BLaER1 (cell line): ENCODE measurements around the gene MAP4K2.

Experiments
- H3K27ac ChIP-seq: shearing (Covaris generic); formaldehyde crosslinking; 2 replicates; pipeline ENCODE4 v1.8.1; 2022
- H3K27me3 ChIP-seq: shearing (Covaris generic); formaldehyde crosslinking; 2 replicates; pipeline ENCODE4 v1.8.1; 2022
- H3K36me3 ChIP-seq: shearing (Covaris generic); formaldehyde crosslinking; 2 replicates; pipeline ENCODE4 v1.8.1; 2022
- H3K4me1 ChIP-seq: shearing (Covaris generic); formaldehyde crosslinking; 2 replicates; pipeline ENCODE4 v1.8.1; 2022
- H3K4me2 ChIP-seq: shearing (Covaris generic); formaldehyde crosslinking; 2 replicates; pipeline ENCODE4 v1.8.1; 2022
- H3K4me3 ChIP-seq: shearing (Covaris generic); formaldehyde crosslinking; 2 replicates; pipeline ENCODE4 v1.8.1; 2022
- H3K9ac ChIP-seq: shearing (Covaris generic); formaldehyde crosslinking; 2 replicates; pipeline ENCODE4 v1.8.1; 2022
- H3K9me3 ChIP-seq: shearing (Covaris generic); formaldehyde crosslinking; 2 replicates; pipeline ENCODE4 v1.8.1; 2022
- H4K20me1 ChIP-seq: shearing (Covaris generic); formaldehyde crosslinking; 2 replicates; pipeline ENCODE4 v1.8.1; 2022
- Cebpa-rat ChIP-seq: shearing (Covaris generic); IDR thresholded peaks from 2 replicates; pipeline ENCODE4 v1.8.1; 2022

MAP4K2 gene

GRCh38 chr11:64757549-64758329 is 45.3 kb downstream of the MAP4K2 start:
- H4K20me1 ChIP-seq: peaks cover 29% of the 10 kb centered on the region

DNA sequence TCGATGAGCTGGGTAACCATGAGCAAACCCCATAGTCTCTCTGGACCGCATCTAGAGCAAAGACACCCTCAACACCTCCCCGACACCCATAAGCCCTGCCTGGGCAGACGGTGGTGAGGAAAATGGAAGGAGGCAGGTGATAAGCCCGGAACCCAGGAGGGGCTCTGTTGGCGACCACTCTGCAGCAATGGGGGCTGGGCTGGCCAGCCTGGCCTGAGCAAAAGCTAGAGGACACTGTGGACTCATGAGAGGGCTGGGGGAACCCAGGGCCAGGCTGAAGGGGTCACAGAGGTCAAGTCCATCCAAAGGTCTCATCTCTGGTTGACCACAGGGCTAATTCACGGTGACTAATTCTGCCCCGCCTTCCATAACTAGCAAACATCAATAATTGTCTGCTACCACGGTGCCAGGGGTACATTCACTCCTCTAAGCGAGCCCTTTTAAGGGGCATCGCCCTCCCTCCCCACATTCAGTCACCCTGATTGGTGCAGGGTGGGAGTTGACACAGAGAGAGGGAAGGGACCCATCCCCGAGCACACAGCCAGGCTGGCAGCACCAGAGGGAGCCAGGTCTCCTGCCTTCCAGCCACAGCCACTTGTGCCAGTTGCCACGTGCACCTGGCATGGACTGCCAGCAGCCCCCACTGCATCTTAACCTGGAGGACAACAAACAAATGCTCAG is 47.2 kb downstream of the MAP4K2 start:
- no peak overlapping the region for H3K4me3 ChIP-seq
- H3K9ac ChIP-seq: no peak overlapping the region
- no peaks in the 10 kb centered on the region for H3K27me3 ChIP-seq
- peak overlapping the region; percentile 56 for H3K27ac ChIP-seq
- peaks cover 13% of the 10 kb centered on the region; the same call in 1 of the 2 replicates for H3K36me3 ChIP-seq
- peak overlapping the region; percentile 23 for H3K4me2 ChIP-seq
- H4K20me1 ChIP-seq: peaks cover 10% of the 10 kb centered on the region
- H3K9me3 ChIP-seq: no peaks in the 10 kb centered on the region
- TF ChIP-seq Cebpa-rat: no peak
- peaks cover 66% of the 10 kb centered on the region for H3K4me1 ChIP-seq

More at GRCh38 chr11:64757549-64758329, 45.3 kb downstream of the MAP4K2 start:
- Histone ChIP-seq H3K27me3 (no peaks in the 10 kb centered on the region), H3K27ac (peak overlapping the region; percentile 56; the same call in 1 of the 2 replicates), H3K9ac (no peak overlapping the region), H3K4me2 (no peak overlapping the region), H3K4me3 (no peak overlapping the region), H3K4me1 (peaks cover 66% of the 10 kb centered on the region), H3K9me3 (no peaks in the 10 kb centered on the region), H3K36me3 (peaks cover 10% of the 10 kb centered on the region)
- TF ChIP-seq Cebpa-rat: no peak

DNA sequence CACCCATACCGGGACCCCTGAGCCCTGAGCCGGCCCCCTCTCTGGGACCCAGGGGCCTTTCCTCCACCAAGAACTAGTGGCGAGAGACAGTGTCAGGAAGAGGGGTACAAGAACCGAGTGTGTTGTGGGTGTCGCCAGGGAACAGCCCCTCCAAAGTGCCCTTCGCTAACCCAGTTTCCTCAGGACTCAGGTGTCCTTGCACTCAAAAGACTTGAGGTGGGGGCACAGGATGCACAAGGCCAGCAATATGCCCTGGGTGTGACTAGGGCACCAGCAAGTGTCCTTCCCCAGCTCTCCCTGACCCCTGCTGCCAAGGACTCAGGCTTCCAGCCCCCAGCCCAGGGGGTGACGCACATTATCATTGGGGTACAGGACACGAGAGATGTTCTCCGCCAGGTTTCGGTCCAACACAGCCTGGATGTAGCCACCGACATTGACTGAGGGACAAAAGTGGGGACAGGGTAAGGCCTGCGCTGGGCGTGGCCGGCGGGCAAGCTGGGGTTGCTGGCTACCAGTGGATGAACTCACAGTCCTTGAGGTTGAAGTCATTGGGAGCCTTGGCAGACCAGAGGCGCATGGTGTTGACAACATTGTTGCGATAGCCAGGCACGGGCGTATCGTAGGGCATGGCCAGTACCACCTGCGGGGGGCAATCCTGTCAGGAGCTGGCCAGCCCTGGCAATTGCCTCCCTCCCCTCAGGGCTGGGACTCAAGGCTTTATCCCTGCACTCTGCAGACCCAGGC is 47.9 kb downstream of the MAP4K2 start:
- Histone ChIP-seq H3K4me2 (no peak overlapping the region), H3K27me3 (no peaks in the 10 kb centered on the region), H3K9ac (no peak overlapping the region), H3K9me3 (no peaks in the 10 kb centered on the region), H3K36me3 (peaks cover 13% of the 10 kb centered on the region; the same call in 1 of the 2 replicates), H3K4me1 (peaks cover 66% of the 10 kb centered on the region), H3K4me3 (no peak overlapping the region), H3K27ac (peak overlapping the region; percentile 56; the same call in 1 of the 2 replicates), H4K20me1 (peaks cover 3% of the 10 kb centered on the region)
- TF ChIP-seq Cebpa-rat: no peak

GRCh38 chr11:64754124-64754918 is 48.7 kb downstream of the MAP4K2 start:
- H3K4me1 ChIP-seq: peaks cover 59% of the 10 kb centered on the region
- 0 out of 2 replicates have a peak overlapping the region, but pooled peaks have one; percentile 26 for H3K27ac ChIP-seq
- no peaks in the 10 kb centered on the region for H3K27me3 ChIP-seq
- no peaks in the 10 kb centered on the region for H4K20me1 ChIP-seq
- H3K4me3 ChIP-seq: no peak overlapping the region
- H3K4me2 ChIP-seq: no peak overlapping the region
- no peaks in the 10 kb centered on the region for H3K9me3 ChIP-seq
- no peak overlapping the region for H3K9ac ChIP-seq
- no peak for TF ChIP-seq Cebpa-rat
- H3K36me3 ChIP-seq: peaks cover 13% of the 10 kb centered on the region; the same call in 1 of the 2 replicates

DNA sequence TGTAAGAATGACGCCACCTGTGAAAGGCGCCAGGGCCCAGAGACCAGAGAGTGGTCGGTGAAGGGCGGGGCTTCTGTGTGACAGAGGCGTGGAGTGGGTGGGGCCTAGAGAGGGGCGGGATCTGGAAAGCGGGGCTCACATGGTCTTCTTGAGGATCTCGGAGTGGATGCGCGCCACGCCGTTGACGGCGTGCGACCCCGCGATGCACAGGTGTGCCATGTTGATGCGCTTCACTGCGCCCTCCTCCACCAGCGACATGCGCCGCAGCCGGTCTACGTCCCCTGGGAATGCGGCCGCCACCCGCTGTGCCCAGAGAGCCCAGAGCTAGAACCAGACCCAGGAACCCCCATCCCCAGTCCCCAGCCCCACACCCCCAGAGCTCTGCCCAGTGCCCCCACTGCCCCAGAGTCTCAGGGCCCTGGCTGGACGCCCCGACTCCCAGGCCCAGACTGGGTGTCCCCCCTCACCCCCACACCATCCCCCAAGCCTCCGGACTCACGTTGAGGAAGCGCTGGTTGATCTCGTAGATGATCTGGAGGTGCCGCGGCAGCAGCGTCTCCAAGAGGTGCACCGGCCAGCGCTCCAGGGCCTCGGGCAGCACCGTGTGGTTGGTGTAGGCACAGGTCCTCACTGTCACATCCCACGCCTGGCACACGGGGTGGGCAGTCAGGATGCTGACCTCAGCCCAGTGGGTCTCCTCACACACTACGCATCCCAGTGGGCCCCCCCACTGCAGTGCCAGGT is 49.5 kb downstream of the MAP4K2 start:
- H3K36me3 ChIP-seq: peaks cover 13% of the 10 kb centered on the region; the same call in 1 of the 2 replicates
- no peak overlapping the region for H3K9ac ChIP-seq
- H3K4me1 ChIP-seq: peaks cover 51% of the 10 kb centered on the region
- H3K4me2 ChIP-seq: no peak overlapping the region; the same call in 1 of the 2 replicates
- H3K4me3 ChIP-seq: no peak overlapping the region
- no peak for TF ChIP-seq Cebpa-rat
- no peaks in the 10 kb centered on the region for H3K9me3 ChIP-seq
- H3K27me3 ChIP-seq: no peaks in the 10 kb centered on the region
- 0 out of 2 replicates have a peak overlapping the region, but pooled peaks have one; percentile 26 for H3K27ac ChIP-seq
- H4K20me1 ChIP-seq: no peaks in the 10 kb centered on the region

GRCh38 chr11:64753019-64753379 is 50.0 kb downstream of the MAP4K2 start:
- Histone ChIP-seq H3K9ac (no peak overlapping the region), H3K4me2 (peak overlapping the region; percentile 25), H3K36me3 (peaks cover 13% of the 10 kb centered on the region; the same call in 1 of the 2 replicates), H3K4me1 (peaks cover 54% of the 10 kb centered on the region), H3K27ac (0 out of 2 replicates have a peak overlapping the region, but pooled peaks have one; percentile 13), H3K9me3 (no peaks in the 10 kb centered on the region), H4K20me1 (no peaks in the 10 kb centered on the region), H3K4me3 (no peak overlapping the region), H3K27me3 (no peaks in the 10 kb centered on the region)
- TF ChIP-seq Cebpa-rat: no peak

GRCh38 chr11:64752175-64752970 is 50.6 kb downstream of the MAP4K2 start:
- Histone ChIP-seq H3K4me2 (peak overlapping the region; percentile 36), H3K9me3 (no peaks in the 10 kb centered on the region), H4K20me1 (no peaks in the 10 kb centered on the region), H3K9ac (no peak overlapping the region), H3K27me3 (no peaks in the 10 kb centered on the region), H3K4me1 (peaks cover 60% of the 10 kb centered on the region), H3K4me3 (no peak overlapping the region), H3K36me3 (peaks cover 13% of the 10 kb centered on the region; the same call in 1 of the 2 replicates), H3K27ac (peak overlapping the region; percentile 26; the same call in 1 of the 2 replicates)
- no peak for TF ChIP-seq Cebpa-rat

- H3K27me3 ChIP-seq: no peaks in the 10 kb centered on the region
- H3K9ac ChIP-seq: no peak overlapping the region
- H3K4me1 ChIP-seq: peaks cover 62% of the 10 kb centered on the region
- H3K27ac ChIP-seq: peak overlapping the region; percentile 4
- H3K4me2 ChIP-seq: peak overlapping the region; percentile 20; the same call in 1 of the 2 replicates
- no peaks in the 10 kb centered on the region for H4K20me1 ChIP-seq
- no peak overlapping the region for H3K4me3 ChIP-seq
- peaks cover 13% of the 10 kb centered on the region; the same call in 1 of the 2 replicates for H3K36me3 ChIP-seq
- no peak for TF ChIP-seq Cebpa-rat
- H3K9me3 ChIP-seq: no peaks in the 10 kb centered on the region
Observed at GRCh38 chr11:64751580-64751979, 51.4 kb downstream of the MAP4K2 start.
